Right renal pelvis (tissue), 4 donors: Measurements from ENCODE around the gene PPP1R11. TPM values are rescaled to one million over a fixed set of nuclear protein-coding genes. Genes with fewer than 3 reads are reported as not detected.

Source experiments
- DNase-seq, 4 donors: peaks; one replicate each; pipeline ENCODE4 v3.0.0-alpha.2; 2013; ENCODE audit warnings: low read depth in 4 of 4, low spot score in 3 of 4, missing footprints in 1 of 4
- polyA plus RNA-seq, 4 donors: library from polyadenylated mRNA; unstranded; fragments of 120-200 nt; gene quantifications; one replicate each; pipeline ENCODE4 v1.2.1, GENCODE V29; 2013; ENCODE audit not compliant: insufficient read length in 4 of 4

Gene PPP1R11
- polyA plus RNA-seq, 4 donors: 67.9 to 74.9 (median 71.9) TPM

DNA sequence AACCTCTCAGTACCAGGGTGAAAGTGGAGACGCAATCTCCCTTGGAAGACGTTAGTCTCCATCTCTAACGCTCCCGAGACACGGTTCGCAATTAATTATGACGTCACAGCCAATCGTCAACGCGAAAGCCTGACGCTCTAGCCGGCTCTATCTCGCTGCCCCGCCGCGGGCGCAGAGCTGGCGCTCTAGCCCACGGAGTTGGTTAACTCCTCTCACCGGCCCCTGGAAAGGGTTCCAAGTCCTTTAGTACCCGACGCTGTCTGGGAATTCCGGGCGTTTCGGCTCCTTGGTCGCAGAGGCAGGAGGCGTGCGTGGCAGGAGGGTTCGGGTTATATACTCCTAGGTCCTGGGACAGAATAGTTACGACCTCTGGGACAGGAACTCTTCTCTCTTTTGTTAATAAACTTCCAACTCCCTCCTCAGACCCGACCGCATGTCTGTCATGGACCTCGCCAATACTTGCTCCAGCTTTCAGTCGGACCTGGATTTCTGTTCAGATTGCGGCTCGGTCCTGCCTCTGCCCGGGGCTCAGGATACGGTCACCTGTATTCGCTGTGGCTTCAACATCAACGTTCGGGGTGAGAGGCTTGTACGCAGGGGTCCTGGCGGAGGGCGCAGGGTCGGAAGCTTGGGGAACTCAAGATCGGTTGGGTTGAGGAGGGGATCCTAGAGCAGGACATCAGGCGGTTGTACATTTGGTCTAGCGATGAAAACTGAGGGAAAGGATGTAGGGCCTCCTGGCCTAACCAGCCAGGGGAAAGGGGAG, 5.7 kb upstream of the PPP1R11 start, which contains the start of gene POLR1H:
POLR1H (plus strand) TSS at position 174 of the 766 bp plus-strand sequence; CDS start at position 434, 260 bp downstream.
- peak; percentile 95 to 96 (median 95) for DNase-seq

DNA sequence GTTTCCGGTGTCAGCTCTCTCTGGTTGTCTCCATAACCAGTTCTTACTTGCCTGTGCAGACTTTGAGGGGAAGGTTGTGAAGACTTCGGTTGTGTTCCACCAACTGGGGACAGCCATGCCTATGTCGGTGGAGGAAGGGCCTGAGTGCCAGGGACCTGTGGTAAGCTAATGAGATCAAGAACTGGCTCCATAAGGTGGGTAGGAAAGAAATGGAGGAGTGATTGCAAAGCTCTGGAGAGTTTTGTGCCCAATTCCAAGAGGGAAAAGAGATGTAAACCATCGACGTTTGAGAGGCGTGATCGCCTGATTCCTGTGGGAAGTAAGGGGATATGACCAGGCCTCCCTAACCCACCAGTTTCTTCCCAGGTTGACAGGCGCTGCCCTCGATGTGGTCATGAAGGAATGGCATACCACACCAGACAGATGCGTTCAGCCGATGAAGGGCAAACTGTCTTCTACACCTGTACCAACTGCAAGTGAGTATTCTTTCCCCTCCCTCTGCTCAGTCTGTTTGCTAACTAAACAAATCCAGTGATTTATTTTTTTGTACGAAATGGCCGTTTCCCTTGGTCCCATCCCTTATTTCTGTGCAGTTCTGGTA, 5.0 kb upstream of the PPP1R11 start:
- peak in 1 of 4 donors; percentile 23 for DNase-seq

DNA sequence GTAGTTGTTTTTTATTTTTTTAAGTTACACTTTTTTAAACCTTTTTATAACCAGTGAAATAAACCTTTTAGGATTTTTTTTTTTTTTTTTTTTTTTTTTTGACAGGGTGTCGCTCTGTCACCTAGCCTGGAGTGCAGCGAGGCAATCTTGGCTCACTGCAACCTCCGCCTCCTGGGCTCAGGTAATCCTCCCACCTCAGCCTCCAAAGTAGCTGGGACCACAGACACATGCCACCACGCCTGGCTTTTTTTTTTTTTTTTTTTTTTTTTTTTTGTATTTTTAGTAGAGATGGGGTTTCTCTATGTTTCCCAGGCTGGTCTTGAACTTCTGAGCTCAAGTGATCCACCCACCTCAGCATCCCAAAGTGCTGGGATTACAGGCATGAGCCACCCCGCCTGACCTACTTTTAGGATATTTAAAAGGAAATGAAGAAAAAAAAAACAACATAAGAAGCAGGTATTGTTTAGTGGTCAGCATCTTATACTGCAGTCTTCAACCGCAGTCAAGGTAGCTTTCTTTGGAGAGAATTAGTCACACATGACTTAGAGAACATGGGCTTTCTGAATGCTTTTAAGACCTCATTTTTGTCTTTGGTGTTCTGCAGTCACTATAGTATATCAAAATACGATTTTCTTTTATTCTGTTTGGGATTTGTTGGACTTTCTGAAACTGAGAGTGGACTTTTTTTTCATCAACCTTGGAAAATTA, 4.4 kb upstream of the PPP1R11 start:
- no peak for DNase-seq

DNA sequence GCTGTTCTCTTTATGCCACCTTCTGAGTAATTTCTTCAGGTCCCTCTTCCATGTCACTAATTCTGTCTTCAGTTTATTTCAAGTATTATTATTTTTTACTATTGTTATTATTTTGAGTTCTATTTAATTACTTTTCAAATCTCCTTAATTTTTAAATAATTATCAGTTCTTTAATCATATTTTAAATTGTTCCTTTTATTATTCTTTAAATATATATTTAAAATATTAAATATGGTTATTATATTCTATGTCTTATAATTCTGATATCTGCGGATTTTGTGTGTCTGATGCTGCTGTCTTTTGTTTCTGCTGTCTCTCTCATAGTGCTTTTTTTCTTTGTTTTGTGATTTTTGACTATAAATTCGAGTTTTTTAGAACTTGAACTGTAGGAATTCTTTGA, 3.7 kb upstream of the PPP1R11 start:
- no peak for DNase-seq

DNA sequence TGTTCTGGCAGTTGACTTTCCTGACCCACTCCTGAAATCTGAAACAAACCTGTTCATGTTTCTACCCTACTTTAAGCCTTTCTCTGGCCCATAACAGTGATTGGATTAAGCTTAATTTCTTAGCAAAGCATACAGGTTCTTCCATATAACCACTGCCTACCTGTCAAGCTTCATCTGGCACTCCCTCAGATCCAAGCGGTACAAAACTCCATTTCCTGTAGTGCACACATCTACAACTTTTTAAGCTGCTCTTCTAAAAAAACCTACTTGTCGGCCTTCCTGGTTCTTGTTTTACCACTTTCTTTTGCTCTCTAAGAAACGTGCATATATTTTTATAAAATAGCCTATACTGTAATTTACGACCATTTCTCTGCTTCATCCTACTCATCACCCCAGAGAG, 916 bp upstream of the PPP1R11 start:
- no peak for DNase-seq

DNA sequence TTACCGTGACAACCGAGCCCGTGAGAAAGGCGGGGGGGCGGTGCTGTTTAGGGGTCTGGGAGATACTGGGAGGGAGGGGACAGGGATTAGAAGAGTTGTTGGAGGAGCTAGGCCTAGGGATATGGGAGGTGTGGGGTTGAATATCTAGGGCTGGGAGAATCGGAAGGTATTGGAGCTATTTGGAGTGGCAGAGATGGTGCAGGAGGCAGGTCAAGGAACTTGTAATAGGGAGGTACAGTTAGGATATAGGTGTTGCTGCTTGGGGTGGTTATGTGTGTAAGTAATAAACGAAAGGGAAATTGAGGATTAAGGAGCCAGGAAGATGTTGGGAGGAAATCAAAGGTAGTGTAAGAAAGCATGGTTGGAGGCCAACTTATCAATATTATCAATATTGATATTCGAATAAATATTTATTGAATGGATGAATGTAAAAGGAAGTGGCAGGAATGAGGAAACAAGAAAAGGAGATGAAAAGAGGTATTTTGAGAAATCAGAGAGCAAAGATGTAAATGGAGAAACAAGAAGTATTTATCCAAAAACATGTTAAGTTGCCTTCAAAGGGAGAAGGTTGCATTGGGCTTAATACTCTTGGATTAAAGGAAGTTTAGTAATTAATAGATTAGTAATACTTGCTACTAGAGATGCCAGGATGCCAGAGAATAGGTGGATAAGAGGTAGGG, 602 bp downstream of the PPP1R11 start:
- DNase-seq: no peak

DNA sequence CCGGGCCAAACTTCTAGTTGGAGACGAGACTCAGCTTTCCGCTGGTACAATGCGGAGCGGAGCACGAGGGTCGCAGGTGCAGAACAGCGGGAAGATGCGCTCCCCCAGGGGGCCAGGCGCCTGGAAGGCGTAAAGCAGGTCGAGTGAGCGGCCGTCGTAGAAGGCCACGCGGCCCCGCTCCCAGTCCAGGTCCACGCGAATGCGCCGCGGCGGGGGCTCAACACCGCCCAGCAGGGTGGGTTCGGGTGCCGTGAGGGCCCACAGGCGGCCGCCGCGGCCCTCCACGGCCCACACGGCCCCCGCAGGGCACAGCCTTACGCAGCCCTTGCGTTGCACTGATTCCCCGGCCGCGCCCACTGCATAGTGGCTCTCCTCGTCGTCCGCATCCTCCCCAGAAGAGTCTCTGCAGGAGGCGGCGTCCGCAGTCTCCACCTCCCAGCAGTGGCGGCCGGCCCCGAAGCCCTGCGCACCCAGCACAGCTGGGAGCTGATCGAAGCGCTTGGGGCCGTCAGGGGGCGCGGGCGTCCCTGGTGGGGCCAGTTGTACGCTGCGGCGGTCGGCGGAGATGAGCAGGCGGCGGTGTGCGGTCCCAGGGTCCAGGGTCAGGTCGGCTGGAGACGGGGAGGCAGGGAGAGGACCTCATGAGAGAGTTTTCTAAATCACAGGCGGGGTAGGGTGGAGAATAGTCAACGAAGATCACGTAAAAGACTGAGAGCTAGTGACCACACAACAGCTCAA, 4.3 kb downstream of the PPP1R11 start:
- no peak for DNase-seq

DNA sequence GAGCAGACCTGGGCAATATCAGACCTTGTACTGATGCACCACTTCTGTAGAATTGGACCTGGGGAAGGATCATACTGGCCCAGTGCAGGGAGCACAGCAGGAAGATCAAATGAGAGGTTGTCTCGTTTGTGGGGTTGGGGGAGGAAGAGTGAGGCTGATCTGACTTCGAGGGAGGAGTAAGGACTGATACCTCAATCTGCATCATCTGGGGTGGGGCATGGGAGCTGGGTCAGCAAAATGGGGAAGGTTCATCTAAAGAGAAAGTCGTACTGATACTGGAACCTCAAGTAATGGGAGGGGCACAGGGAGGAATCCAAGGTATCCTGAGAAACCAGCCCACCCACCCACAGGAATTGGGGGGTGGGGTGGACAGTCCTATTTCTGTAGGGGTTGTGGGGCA, 4.9 kb downstream of the PPP1R11 start:
- no peak for DNase-seq

DNA sequence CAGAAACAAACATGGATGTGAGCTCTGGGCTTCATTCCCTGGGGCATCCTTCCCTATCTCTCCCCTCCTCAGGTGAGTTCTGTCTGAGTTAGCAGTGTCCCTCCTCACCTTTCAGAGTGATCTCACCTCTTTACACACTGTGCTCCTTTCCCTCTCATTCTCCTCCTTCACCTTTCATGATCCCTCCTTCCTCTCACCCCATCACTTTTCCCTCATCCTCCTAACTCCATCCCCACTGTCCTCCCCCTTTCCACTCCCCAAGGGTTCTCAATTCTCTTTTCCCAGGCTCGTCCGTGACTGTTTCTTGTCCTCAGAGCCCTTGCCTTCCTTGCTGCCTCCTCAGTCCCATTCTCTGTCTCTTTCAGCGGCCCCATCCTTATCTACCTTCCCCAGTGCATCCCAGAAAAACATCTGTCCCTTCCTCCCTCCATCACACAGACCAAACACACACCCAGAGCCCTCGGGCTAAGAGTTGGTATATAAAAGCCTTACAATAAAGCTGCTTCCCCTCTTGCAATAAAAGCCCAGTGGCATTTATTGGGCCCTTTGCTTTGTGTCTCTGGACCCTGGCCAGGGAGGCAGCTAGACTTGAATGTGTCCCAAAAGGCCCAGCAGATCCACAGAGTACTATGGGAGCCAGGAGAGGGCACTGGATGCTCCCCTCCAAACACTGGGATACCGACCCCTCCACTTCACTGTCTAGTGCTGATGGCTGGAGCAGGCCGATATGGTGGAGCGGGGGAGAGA, 6.7 kb downstream of the PPP1R11 start:
- DNase-seq: no peak

DNA sequence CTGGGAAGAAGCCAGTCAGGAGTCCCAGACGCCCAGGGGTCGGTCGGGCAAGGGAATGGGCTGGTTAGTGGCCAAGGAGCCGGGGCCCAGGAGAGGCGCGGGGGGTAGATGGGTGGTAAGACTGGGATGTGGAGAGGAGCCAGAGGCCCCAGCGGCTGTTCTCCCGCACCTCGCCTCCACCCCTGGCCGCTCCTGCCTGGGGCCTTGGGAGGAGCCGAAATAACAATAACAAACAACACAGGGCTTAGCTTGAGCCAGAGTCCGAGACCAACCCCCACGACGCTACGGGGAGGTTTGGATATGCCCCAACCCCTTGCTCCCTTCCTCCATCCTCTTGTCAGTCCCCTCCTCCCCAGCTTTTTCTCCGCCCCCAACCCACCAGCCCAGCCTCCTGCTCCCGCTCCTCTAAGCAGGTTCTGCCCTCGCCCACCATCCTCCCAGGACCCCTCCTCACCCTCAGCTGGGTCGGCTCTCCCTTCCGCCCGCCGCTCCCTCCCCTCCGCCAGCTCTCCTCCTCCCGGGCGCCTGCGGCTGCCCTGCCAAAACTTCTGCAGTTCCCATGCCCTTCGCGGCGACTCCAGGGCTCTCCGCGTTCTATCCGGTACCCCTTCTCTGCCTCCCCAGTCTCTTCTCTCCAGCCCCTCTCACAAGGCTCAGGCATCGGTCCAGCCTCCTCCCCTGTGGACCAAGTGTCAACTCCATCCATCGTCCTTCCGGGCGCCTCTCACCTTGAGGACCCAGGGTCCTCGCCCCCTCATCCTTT, 7.5 kb downstream of the PPP1R11 start:
- no peak for DNase-seq

DNA sequence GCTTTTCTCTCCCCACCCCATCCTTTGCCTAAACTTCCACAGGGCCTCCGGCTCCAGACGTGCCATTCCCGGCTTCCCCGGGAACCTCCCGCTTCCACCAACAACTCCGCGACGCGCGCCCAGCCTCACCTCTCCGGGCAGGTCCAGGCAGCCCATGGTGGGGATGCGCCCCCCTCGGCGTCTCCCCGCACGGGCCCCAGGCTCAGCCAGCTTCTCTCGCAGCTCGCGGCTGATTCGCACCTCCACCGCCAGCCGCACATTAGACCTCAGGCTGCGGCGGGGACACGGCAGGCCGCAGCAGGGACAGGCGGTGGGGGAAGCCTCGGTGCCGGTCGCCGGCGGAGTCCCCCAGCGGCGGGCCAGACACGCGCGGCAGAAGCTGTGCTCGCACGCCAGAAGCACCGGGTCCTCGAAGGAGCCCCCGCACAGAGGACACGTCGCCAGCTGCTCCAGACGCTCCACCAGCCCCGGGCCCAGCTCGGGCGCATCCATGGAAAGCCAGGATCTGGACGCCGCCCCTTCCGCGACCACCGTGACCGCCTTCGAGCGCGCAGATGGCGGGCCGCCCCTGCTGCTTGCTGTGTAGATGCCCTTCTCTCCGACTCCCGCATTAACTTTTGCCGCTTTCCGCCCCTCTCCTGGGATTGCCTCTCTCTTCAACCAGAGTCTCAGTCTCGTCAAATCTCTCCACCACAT, 8.2 kb downstream of the PPP1R11 start, which contains the start of gene RNF39:
RNF39 (minus strand) TSS at position 676 of the 696 bp plus-strand sequence; CDS start at position 492, 184 bp downstream.
- no peak for DNase-seq

DNA sequence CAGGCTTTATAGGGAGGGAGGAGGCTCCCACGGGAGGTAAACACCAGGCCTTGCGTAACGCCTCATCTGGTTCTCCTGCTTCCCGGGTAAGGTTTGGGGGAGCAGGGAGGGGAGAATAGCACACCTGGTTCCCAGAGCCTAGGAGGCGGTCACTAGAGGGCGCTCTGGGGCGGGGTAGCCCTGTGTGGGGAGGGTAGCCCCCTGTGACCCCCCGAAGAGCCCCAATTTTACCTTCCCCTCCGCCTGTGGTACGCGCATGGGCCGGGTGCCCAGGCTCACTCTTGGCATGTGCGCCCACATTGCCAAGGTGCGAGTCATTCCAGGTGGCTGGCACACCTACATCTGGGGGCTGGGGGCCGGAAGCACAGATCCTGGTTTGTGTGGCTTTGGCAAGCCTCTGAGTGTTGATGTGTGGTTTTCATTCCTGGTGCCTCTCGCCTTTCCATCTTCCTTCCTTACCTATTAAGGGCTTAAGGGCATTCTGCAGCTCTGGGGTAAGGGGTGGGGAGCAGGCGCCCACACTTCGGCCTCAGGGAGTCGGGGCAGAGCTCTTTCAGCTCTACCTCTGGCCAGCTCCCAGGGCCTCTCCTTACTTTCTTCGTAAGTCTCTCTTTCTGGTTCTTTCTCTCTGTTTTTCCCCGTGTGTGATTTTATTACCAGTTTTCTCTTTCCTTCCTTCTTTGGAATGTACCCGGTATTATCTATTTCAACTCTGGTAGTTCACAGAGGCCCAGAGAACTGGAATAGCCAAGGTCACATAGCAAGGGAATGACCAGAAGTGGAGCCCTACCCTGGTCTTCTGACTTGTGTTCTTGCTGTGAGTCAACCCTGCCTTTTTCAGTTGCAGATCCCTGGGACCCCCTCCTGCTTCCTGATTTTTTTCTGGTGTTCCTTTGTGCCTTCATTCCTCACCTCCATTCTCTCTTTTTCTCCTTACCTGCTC, 9.1 kb downstream of the PPP1R11 start:
- no peak for DNase-seq

DNA sequence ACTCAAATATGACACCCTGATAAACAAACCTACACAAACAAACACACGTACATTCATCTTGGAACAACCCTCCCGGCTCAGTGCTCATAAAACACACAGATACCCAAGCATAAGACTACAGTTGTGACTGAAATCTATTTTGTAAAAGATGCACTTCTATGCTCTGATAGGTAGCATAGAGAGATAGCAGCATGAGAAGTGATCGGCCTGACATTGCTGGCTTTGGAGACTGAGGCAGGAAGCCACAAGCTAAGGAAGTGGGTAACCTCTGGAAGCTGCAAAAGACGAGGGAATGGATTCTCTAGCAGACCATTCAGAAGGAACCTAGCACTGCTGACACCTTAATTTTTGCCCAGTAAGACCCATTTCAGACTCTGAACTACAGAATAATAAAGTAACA, 10.2 kb downstream of the PPP1R11 start:
- no peak for DNase-seq

DNA sequence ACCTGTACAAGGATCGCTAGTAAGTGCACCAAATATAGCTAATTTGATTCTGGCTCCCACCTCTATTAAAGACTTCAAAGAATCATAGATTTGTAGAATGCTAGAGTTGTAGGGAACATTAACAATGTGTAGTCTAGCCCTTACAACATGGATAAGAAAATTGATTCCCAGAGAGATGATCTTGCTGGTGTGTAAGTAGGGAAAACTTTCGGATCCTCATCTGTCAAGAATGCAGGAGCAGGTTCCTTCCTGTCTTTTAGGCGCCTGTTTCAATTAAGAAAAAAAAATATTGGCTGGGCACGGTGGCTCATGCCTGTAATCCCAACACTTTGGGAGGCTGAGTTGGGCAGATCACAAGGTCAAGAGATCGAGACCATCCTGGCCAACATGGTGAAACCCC, 20.9 kb downstream of the PPP1R11 start:
- DNase-seq: no peak

DNA sequence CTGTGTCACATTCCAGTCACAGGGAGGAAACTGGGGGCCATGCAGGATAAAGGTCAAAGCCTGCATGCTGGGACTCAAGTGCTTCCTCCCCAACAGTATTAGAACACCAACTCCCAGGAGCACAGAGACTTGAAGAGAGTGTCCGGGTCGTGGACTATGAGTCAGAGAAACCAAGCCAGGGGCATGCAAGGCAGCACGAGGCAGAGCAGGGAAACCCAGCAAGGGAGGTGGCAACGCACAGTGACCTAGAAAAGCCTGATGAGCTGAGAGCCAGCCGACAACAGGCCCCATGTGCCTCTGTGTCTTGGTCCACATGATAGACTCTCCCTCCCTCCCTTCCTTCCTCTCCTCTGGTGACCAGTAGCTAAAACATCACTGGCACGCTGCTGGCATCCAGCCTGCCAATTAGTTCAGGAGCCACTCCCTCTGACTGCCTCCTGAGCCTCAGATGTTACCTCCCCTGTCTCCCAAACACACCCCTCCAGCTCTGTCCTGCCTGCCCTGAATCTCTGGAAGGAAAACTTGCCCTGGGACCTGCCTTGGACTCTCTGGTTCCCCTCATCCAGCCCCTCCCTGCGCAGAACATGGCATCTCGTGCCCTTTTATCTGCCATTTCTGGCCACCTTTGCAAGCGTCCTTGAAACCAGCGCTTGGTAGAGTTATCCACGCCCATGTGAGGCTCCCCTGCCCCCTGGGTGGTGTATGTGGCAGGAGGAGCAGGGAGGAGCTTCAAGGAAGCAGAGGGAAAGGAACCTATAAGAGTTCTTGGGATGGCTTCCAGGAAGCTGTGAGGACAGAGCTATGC, 24.8 kb downstream of the PPP1R11 start:
- DNase-seq: no peak

DNA sequence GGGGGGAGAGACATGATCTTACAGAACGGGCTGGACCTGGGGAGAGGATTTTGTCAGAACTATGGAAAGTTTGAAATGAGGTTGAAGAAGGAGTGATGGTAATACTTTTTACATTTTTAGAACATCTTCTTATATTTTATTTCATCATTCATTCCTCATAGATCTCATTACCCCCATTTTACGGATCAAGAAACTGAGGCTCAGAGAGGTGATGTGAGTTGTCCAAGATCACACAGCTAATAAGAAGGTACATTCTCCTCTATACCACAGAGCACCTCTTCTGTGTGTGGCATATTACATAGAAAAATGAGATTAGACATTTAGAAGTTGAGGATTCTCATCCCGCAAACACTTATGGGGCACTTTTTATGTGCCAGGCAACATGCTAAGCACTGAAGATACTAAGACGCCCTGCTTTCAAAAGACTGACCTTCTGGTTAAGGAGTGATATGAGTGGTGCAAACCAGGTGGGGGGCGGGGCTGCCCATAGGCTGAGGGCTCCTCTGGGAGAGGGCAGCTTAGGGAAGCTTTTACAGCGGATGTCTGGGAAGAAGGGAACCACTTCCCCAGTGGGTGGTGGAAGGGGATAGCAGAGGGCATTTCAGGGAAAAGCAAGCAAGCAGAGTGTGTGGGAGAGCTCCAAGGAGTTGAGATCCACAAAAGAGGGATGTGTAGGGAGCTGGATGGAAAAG, 26.0 kb downstream of the PPP1R11 start:
- no peak for DNase-seq
